ENCODE results near the gene NCOR1.

NCOR1 gene

DNA sequence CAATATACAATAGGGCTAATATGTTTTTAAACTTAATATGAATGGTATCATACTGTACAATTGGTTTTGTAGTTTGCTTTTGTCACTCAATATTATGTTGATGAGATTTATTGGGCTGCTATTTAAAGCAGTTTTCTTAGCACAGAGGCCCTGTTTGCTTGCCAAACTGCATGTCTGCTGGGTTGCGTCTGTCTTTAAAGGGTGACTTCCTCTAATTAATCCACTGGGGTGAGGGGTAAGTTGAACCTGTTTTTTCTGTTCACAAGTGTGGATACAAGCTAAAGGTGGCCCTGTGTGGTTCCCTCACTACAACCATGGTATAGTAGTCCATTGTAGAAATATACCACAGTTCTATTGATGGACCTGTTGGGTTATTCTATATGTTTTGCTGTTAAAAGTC is 196.0 kb downstream of the NCOR1 start:
- Histone ChIP-seq H3K9me3 (ENCODE audit: control insufficient read depth, low read depth, low read length) (no peaks in the 10 kb centered on the region), H3K9ac (ENCODE audit: low read length) (no peak overlapping the region), H3K4me1 (ENCODE audit: control insufficient read depth, low read depth, low read length) (no peaks in the 10 kb centered on the region), H3K27ac (ENCODE audit: low read length) (no peak overlapping the region), H3K36me3 (ENCODE audit: control insufficient read depth, low read depth, low read length) (peaks cover 44% of the 10 kb centered on the region), H3K27me3 (ENCODE audit: control insufficient read depth, insufficient read depth, low read length) (no peaks in the 10 kb centered on the region), H3K4me3 (ENCODE audit: low read length) (no peak overlapping the region)

DNA sequence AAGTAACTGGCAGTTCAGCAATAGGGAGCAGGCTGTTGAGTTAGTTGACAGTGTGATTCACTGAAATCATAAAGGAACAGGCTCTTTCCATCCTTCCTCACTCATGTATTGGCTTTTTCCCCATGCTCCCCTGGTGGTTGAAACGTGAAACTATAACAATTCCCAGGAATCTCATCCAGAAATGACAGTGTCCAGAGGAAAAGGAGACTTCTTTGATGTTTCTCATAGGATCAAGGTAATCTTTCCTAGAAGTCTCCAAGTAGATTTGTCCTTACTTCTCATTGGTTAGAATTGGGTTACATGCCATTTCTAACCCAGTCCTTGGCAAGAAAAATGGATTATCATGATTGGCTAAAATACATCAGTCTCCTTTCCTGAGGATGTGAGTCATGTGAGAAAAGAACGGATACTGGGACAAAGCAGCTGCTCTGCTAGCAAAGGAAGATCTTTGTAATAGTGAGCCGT is 201.4 kb downstream of the NCOR1 start:
- Histone ChIP-seq H3K27me3 (ENCODE audit: control insufficient read depth, insufficient read depth, low read length) (no peaks in the 10 kb centered on the region), H3K4me1 (ENCODE audit: control insufficient read depth, low read depth, low read length) (no peaks in the 10 kb centered on the region), H3K9me3 (ENCODE audit: control insufficient read depth, low read depth, low read length) (no peaks in the 10 kb centered on the region), H3K36me3 (ENCODE audit: control insufficient read depth, low read depth, low read length) (peaks cover 61% of the 10 kb centered on the region), H3K4me3 (ENCODE audit: low read length) (no peak overlapping the region), H3K9ac (ENCODE audit: low read length) (no peak overlapping the region), H3K27ac (ENCODE audit: low read length) (no peak overlapping the region)

DNA sequence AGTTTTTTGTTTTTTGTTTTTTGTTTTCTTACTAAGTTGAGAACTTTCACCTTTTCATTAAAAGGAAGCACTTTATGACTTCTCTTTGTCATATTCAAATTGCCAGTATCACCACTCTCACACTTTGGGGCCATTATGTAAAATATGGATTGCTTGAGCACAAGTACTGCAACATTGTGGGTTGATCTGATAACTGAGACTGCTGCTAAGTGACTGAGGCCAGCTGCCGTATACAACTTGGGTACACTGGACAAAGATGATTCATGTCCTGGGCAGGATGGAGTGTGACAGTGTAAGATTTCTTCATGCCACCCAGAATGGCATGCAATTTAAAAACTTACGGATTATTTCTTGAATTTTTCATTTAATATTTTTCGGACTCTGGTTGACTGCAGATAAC is 207.9 kb downstream of the NCOR1 start:
- no peaks in the 10 kb centered on the region for H3K9me3 ChIP-seq (ENCODE audit: control insufficient read depth, low read depth, low read length)
- no peak overlapping the region for H3K27ac ChIP-seq (ENCODE audit: low read length)
- H3K36me3 ChIP-seq (ENCODE audit: control insufficient read depth, low read depth, low read length): peaks cover 84% of the 10 kb centered on the region

DNA sequence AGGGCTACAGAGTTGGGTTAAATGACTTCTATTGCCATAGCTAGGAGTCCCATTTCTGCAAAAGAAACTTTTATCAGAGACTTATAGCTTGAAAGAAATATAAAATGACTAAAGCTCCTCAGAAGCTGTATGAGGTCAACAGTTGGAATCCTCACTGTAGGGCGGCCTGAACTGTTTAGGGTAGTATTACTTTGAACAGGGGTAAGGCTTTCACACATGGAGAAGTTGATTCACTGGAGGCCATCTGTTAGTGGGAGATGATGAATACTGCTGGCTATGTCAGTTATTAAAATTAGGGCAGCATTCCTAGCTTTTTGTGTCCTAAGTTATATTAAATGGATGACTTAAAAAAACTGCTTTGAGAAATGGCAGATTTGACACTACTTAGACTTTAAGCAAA is 209.7 kb downstream of the NCOR1 start:
- Histone ChIP-seq H3K27me3 (ENCODE audit: control insufficient read depth, insufficient read depth, low read length) (no peaks in the 10 kb centered on the region), H3K9me3 (ENCODE audit: control insufficient read depth, low read depth, low read length) (no peaks in the 10 kb centered on the region), H3K4me3 (ENCODE audit: low read length) (no peak overlapping the region), H3K9ac (ENCODE audit: low read length) (no peak overlapping the region), H3K27ac (ENCODE audit: low read length) (no peak overlapping the region), H3K36me3 (ENCODE audit: control insufficient read depth, low read depth, low read length) (peaks cover 77% of the 10 kb centered on the region), H3K4me1 (ENCODE audit: control insufficient read depth, low read depth, low read length) (no peaks in the 10 kb centered on the region)

More for the DNA sequence above, 207.9 kb downstream of the NCOR1 start:
- Histone ChIP-seq H3K9ac (ENCODE audit: low read length) (no peak overlapping the region), H3K4me1 (ENCODE audit: control insufficient read depth, low read depth, low read length) (no peaks in the 10 kb centered on the region), H3K4me3 (ENCODE audit: low read length) (no peak overlapping the region), H3K27me3 (ENCODE audit: control insufficient read depth, insufficient read depth, low read length) (no peaks in the 10 kb centered on the region)

DNA sequence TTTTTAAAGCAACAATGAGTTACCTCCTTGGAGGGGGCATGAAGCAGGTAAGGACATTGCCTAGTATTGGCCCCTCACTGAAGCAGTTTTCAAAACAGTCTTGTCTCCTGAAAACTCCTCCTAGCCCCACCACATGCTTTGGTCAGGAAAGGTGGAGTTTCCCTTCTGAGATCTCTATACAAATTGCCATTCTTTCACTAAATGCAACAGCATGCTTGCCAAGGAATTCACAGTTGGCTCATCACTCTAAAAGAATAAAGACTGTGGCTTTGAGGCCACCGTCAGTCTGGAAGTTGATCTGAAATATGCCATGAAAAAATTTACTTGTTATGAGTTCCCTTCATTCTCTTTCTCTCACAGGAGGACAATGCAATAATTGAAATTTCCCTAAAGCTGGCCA is 211.5 kb downstream of the NCOR1 start:
- Histone ChIP-seq H3K36me3 (ENCODE audit: control insufficient read depth, low read depth, low read length) (peaks cover 70% of the 10 kb centered on the region), H3K4me1 (ENCODE audit: control insufficient read depth, low read depth, low read length) (no peaks in the 10 kb centered on the region)

DNA sequence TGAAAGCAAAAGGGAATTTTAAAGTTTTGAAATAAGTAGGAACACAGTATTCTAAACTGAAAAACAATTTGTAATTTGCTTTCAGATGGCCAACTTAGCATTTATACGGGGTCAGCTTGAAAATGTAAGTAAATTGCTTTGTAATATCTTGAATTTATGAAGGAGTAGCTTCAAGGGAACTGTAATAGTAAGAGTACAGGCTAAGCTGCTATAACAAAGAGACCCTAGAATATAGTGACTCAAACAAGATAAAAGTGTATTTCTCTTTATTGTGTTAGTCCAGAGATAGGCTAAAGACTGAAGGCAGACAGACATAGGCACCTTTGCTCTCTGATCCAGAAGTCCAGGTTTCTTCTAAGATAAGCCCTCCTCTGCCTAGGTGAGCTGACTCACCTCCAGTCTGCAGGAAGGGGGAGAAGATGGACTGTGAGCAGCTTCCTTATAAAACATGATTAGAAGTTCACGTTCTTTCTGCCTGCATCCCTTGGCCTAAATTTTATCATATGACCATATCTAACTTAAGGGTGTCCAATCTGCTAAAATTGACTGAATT is 212.6 kb downstream of the NCOR1 start:
- peaks cover 60% of the 10 kb centered on the region for H3K36me3 ChIP-seq (ENCODE audit: control insufficient read depth, low read depth, low read length)
- H3K27ac ChIP-seq (ENCODE audit: low read length): no peak overlapping the region
- H3K4me1 ChIP-seq (ENCODE audit: control insufficient read depth, low read depth, low read length): no peaks in the 10 kb centered on the region
- no peak overlapping the region for H3K4me3 ChIP-seq (ENCODE audit: low read length)
- H3K9me3 ChIP-seq (ENCODE audit: control insufficient read depth, low read depth, low read length): no peaks in the 10 kb centered on the region
- H3K27me3 ChIP-seq (ENCODE audit: control insufficient read depth, insufficient read depth, low read length): no peaks in the 10 kb centered on the region
- no peak overlapping the region for H3K9ac ChIP-seq (ENCODE audit: low read length)

More for the DNA sequence above, 211.5 kb downstream of the NCOR1 start:
- no peak overlapping the region for H3K27ac ChIP-seq (ENCODE audit: low read length)
- no peaks in the 10 kb centered on the region for H3K27me3 ChIP-seq (ENCODE audit: control insufficient read depth, insufficient read depth, low read length)
- H3K9ac ChIP-seq (ENCODE audit: low read length): no peak overlapping the region
- no peaks in the 10 kb centered on the region for H3K9me3 ChIP-seq (ENCODE audit: control insufficient read depth, low read depth, low read length)
- H3K4me3 ChIP-seq (ENCODE audit: low read length): no peak overlapping the region

DNA sequence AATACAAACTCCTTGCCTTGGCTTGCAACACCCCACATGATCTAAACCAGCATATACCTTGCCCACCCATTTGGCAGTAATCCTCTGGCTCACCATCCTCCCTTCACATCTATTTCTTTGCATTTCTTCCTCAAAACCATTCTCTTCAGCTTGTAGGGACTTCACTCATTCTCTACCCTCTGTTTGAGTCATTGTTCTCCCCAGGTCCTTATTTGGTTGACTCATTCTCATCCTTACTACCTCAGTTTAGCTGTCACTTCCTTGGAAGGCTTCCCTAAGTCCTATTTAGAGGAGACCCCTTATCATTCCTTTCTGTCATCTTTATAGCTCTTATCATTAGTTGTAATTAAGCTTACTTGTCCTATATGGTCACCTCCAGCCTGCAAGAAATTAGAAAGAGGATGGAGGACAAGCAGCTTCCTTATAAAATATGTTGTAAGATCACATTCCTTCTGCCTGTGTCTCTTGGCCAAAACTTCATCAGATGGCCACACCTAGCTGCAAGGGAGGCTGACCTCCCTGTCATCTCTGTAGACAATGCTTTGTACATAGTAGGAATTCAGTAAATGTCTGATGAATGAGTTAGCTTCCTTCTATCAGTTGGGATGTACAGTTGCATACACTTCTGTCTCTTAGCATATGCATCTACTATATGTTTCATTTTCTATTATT is 214.0 kb downstream of the NCOR1 start:
- H3K27me3 ChIP-seq (ENCODE audit: control insufficient read depth, insufficient read depth, low read length): no peaks in the 10 kb centered on the region
- peak overlapping the region; percentile 89 for H3K4me3 ChIP-seq (ENCODE audit: low read length)
- peaks cover 46% of the 10 kb centered on the region for H3K36me3 ChIP-seq (ENCODE audit: control insufficient read depth, low read depth, low read length)
- no peak overlapping the region for H3K9ac ChIP-seq (ENCODE audit: low read length)
- H3K9me3 ChIP-seq (ENCODE audit: control insufficient read depth, low read depth, low read length): no peaks in the 10 kb centered on the region
- H3K4me1 ChIP-seq (ENCODE audit: control insufficient read depth, low read depth, low read length): no peaks in the 10 kb centered on the region
- no peak overlapping the region for H3K27ac ChIP-seq (ENCODE audit: low read length)

DNA sequence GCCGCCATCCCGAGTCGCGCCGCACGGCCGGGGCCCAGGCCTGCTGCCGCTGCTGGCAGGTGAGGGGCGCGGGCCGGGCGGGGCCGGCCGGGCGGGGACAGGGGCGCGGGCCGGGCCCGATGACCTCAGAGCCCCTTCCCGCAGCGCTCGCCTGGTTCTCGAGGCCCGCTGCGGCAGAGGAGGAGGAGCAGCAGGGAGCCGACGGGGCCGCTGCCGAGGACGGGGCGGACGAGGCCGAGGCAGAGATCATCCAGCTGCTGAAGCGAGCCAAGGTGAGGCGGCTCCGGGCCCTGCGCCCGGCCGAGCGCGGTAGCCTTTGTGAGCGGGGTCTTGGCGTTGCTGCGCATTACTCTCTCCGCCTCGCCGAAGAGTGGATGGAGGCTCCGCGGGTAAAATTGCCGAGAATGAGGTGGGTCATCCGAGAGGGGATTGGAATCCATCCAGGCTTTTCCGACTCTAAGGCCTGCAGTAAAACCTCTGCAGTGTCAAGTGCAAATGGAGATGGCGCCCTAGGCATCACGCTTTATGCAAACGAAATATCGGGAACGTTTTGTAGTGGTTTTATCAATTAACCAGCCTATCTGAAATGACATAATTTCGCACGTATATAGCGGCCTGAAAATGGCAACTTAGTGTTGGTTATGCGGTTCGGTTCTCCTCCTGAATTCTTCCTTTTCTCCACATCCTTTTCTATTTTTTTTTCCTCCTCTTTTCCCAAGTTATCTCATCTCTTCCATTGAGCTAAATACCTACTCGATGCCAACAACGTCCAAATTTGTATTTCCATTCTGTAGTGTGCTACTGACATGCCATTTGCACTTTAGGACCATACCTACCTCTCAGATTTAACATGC is 215.1 kb downstream of the NCOR1 start:
- H3K36me3 ChIP-seq (ENCODE audit: control insufficient read depth, low read depth, low read length): peaks cover 35% of the 10 kb centered on the region
- H3K9ac ChIP-seq (ENCODE audit: low read length): peak overlapping the region; percentile 92
- H3K4me3 ChIP-seq (ENCODE audit: low read length): peak overlapping the region; percentile 89
- no peaks in the 10 kb centered on the region for H3K27me3 ChIP-seq (ENCODE audit: control insufficient read depth, insufficient read depth, low read length)
- H3K27ac ChIP-seq (ENCODE audit: low read length): peak overlapping the region; percentile 88
- no peaks in the 10 kb centered on the region for H3K9me3 ChIP-seq (ENCODE audit: control insufficient read depth, low read depth, low read length)
- no peaks in the 10 kb centered on the region for H3K4me1 ChIP-seq (ENCODE audit: control insufficient read depth, low read depth, low read length)

DNA sequence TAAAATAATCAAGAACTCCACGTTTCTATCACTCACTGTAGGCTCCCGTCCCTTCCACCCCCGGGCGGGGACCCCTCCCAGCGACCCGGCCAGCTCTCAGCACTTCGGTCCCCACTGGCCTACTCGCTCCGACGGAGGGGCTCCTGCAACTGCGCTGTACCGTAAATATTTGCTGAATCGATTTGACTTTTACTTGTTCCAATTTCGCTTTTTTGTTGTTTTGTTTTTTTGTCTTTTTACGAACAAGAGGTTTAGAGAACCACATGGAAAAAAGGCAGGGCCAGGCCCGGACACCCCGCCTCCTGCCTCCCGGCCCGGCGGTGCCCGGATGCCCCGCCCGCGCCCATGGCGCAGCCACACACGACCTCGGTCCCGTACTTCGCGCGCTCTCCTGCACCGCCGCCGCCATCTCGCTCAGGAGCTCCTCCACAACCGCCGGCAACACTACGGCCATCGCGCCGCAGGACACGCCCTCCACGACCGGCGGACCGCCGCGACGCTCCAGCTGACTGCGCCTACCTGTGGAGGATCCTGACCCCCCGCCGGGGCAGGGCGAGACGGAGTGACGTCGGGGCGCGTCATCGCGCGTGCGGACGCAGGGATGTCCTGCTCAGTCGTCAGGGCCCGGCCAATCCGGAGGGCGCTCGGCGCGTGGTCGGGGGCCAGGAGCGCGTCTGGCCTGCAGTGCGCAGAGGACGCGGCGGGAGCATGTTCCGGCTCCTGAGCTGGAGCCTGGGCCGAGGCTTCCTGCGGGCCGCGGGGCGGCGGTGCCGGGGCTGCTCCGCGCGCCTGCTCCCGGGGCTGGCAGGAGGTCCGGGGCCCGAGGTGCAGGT is 216.0 kb downstream of the NCOR1 start, which contains the start of the genes TTC19 and ZSWIM7:
TSS of gene TTC19 (plus strand) at position 684 of the 833 bp plus-strand sequence. CDS start at position 709, 25 bp downstream.
TSS of gene ZSWIM7 (minus strand) at position 564 of the 833 bp plus-strand sequence. CDS start at position 454, 110 bp downstream.
- Histone ChIP-seq H3K9me3 (ENCODE audit: control insufficient read depth, low read depth, low read length) (no peaks in the 10 kb centered on the region), H3K27me3 (ENCODE audit: control insufficient read depth, insufficient read depth, low read length) (no peaks in the 10 kb centered on the region), H3K9ac (ENCODE audit: low read length) (peak within 1 kb of the TSS; percentile 92), H3K4me1 (ENCODE audit: control insufficient read depth, low read depth, low read length) (no peaks in the 10 kb centered on the region), H3K36me3 (ENCODE audit: control insufficient read depth, low read depth, low read length) (peaks cover 27% of the 10 kb centered on the region), H3K27ac (ENCODE audit: low read length) (peak within 1 kb of the TSS; percentile 88), H3K4me3 (ENCODE audit: low read length) (peak within 1 kb of the TSS; percentile 89)

DNA sequence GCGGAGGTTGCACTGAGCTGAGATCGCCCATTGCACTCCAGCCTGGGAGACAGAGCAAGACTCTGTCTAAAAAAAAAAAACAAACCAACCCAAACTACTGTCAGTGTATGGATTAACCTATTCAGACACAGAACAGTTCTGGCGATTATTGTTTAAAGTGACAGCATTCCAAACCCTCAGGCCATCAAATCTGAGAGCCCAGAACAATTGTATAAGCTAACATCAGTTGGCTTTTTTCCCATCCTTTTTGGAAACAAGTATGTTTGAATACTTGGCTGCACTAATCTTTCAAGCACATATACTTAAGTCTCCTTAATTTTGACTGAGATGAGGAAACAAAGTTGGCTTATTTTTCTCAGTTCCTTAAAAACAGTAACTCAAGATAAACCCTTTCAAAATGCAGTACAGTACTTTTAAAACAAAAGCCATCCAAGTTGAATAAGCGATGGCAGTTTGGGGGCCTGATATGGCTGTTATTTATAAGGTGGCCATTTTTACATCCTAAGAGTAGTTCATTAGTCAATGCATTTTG is 217.2 kb downstream of the NCOR1 start:
- Histone ChIP-seq H3K36me3 (ENCODE audit: control insufficient read depth, low read depth, low read length) (peaks cover 16% of the 10 kb centered on the region), H3K27ac (ENCODE audit: low read length) (no peak overlapping the region), H3K9me3 (ENCODE audit: control insufficient read depth, low read depth, low read length) (no peaks in the 10 kb centered on the region), H3K27me3 (ENCODE audit: control insufficient read depth, insufficient read depth, low read length) (no peaks in the 10 kb centered on the region), H3K4me1 (ENCODE audit: control insufficient read depth, low read depth, low read length) (no peaks in the 10 kb centered on the region), H3K9ac (ENCODE audit: low read length) (no peak overlapping the region), H3K4me3 (ENCODE audit: low read length) (peak overlapping the region; percentile 89)

Measured in iPS-18a (cell line).